ENCODE data around the gene WDFY3.
"Not testable (repeated sequence)": the region's sequence is repeated elsewhere in the genome, so short reads cannot be mapped to it uniquely, and the experiment has no call there.

WDFY3 gene

DNA sequence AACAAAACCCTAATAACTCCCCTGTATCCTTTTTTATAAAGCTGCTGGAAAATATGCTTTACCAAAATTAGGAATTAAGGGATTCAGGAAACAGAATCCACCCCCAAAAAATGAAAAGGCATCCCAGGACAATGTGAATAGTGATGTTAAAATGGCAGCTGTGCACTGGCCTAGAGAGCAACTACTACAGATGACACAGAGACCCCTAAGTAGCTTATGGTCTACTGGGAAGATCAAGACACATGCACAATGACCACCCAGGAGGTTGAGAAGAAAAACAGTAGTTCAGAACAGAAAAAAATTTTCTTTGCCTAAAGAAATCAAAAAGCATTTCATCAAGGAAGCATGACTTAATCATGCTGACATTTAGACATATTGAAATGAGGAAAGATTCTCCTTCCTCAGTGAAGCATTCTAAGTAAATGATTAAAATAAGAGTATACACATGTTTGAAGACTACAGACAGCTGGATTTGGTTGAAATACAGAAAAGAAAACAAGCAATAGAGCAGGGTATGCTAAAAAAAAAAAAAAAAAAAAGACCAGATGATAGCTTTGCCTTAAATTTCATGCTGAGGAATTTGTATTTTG, 117.3 kb downstream of the WDFY3 start:
- DNase-seq = no peak

DNA sequence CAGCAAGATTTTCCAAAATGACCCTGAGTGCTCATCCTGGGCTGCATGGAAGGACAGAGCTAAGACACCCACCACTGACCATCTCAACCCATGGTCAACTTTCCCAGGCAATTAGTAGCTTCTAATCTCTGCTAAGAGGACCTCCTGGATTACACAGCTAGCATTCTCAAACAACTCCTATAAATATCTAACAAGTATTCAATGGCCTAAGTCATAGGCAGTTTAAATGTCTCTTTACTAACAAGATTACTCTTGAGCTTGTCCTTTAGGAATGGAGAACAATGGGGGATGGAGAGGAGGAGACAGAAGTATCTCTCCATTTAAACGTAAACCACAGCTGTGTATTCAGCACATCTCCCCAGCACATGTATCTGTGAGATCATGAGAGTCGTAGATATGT, 118.1 kb downstream of the WDFY3 start:
- DNase-seq = no peak

DNA sequence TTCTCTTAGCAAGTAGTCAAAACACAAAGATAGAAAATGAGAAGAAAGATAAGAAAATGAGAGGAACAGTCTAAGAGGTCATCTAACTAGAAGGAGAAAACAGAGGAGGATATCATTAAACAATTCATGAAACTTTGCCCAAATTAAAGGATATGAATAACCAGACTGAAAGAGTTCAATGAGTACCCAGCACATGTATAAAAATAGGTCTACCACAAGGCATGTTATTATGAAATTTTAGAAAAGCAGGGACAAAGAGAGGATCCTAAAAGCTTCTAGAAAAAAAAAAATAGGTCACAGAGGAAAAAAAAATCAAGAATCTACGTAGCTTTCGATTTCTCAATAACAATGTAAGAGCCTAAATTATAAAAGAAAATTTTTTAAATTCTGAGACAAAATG, 118.5 kb downstream of the WDFY3 start:
- DNase-seq = no peak

DNA sequence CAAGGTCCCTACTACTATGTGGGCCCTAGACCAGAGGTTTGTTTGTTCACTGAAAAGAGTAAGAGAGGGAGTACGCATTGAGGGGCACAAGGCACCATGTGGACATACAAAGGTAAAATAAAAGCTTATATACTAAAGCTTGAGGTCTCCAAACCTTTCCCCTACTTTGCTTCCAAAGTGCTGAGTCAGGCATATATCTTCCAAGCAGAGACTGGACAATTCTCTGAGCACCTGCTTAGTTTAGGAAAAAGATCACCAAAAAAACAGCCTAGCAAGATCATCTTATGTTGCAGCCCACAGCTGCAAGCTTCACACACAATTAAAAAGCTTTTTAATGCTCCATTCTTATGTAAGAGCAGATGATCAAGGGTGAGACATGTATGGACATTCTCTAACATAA, 119.5 kb downstream of the WDFY3 start:
- DNase-seq = no peak

DNA sequence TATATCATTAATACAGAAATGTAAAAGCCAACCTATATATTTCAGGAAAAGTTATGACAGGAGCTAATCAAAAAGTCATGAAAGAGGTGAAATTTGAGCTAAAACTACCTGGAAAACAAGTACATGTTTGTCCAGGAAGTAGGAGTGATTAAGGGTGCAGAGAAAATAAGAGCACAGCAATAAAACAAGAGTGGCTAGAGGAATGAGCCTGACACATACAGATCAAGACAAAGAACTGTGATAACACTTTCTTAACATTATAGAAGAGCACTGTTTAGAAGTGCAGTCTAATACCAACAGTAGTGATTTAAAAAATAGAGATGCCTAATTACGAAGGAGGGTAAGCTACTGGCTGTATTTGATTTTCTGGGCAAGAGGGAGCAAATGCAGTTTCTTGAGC, 125.1 kb downstream of the WDFY3 start:
- no peak for DNase-seq

DNA sequence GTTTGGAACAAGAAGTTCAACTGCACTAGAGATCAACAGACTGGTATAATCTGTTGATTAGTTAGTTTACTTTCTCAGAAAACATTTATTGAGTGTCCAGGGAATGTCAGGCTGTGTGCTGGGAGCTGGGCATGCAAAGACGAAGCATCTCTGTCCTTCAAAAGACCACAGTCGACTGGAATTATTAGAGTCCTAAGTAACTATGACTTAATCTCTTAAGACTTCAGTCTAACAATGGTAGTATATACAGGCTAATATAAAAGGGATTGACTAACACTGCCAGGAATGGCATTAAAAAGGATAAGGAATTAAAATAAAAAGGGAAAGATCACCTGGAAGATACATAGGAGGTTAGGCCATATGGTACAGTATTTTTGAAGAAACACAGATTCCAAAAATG, 128.7 kb downstream of the WDFY3 start:
- DNase-seq = no peak

DNA sequence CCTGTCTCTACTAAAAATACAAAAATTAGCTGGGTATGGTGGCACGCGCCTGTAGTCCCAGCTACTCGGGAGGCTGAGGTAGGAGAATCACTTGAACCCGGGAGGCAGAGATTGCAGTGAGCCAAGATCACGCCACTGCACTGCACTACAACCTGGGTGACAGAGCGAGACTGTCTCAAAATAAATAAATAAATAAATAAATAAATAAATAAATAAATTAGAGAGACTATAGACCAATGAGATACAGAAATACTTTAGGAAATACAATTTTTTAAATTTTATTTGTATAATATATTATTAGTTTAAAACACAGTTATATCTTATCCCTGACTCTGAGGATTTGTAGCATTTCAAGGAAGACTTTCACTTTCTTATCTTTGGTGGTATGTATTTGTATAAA, 136.9 kb downstream of the WDFY3 start:
- DNase-seq = not testable (repeated sequence)

DNA sequence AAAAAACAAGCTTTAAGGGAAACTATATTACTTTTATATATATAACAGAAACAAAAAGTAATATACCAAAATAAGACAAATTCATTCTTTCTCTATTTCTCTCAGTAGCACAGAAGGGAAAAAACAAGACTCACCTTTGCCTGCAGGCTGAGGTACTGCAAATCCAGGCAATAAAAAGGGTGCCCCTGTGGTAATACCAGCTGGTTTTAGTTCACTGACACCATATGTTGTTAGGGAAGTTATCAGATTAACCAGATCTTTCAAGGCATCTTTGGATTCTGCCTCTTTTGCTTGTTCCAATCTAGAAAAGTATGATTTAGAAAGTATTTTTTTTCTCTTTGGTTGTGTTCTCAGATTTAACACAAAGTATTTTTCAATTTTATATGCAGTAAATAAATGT, 139.8 kb downstream of the WDFY3 start:
- DNase-seq = no peak

DNA sequence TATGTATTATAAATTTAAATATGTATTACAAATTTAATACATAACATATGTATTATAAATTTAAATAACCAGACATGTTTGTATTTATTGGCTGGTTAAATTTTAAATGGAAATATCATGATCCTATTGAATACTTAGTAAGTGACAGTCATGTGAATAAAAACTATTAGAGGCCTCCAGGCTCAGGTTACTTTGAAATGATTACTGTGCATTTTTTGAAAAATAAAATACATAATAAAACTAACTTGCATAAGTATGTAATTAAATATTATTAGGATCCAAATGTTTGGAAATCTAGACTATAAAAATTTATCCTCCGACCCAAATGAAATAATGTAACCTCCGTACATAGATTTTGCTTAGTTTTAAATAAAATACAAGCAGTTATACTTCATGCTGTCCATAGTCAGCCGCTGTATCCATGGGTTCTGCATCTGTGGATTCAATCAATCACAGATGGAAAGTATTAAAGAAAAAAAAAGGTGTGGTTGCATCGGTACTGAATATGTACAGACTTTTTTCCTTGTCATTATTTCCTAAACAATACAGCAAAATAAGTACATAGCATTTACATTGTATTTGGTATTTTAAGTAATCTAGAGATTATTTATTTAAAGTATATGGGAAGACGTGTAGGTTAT, 140.7 kb downstream of the WDFY3 start:
- DNase-seq = no peak

DNA sequence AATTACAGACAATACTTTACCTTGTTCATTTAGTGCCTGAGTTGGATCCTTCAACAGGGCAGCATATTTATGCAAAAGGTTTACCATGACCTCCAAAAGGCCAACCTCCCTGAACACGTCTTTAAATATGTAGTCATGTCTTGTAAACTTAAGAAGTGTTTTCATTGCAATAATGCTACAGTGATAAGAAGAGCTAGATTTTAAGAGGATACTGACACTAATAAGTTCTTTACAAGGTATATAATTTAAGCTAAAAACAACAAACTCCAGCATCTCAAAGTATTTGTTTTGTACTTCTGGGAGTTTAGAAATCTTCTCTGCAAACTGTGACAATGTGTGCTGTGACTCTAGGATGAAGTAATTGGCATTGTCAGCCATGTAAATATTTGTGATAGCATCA, 145.4 kb downstream of the WDFY3 start:
- no peak for DNase-seq

DNA sequence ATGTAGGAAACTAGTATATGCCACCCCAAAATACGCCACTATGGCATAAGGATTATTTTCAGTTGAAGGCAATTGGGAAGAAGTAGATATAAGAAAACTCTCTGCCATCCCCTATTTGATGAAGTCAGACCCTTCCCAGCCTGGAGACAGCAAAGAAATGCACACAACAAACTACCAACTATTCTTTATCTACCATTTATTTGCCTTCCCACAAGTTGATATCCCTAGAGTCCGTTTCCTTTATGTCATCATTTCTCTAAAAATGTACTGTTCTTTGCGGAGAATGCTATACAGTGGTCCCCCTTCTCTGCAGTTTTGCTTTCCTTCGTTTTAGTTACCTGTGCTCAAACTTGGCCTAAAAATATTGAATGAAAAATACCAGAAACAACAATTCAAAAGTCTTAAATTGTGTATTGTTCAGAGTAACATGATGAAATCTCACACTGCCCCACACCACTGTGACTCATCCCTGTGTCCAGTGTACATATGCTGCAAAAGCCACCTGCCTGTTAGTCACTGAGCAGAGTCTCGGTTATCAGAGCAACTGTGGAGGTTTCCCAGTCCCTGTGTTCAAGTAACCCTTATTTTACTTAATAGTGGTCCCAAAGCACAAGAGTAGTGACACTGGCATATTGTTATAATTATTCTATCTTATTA, 152.3 kb downstream of the WDFY3 start:
- no peak for DNase-seq

DNA sequence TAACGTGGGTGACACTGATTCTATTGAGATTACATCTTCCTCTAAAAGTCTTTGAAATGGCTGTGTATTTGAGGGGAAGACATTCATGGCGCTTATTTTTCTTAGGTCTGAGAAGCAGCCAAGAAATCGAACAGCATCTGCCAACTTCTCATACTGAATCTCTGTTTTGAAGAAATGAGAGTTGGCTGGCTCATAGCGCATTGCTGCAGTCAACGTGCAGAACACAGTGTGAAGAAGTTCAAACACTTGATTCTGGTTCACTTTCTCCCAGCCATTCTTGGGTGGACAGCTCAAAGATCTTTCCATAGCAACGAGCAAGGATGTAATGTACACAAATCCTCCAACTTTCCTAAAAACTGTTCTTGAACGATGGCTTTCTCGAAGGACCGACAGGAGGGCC, 156.5 kb downstream of the WDFY3 start:
- DNase-seq = no peak

DNA sequence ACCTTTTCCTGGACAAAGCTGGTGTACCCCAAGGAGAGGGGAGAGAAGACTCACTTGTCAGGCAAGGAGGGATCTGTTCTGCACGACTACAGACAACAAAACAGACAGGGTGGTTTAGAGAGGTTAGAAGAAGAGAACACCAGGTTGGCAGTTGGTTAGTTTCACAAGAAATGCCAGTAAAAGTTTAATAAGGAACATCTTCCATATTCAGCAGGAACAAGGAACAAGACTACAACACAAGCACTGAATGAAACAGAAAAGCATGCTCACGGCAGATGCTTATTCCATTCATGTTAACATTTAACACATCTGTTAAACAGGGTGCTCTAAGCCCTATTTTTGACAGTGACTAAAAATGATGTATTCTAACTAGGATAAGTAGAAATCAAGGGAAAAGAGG, 158.2 kb downstream of the WDFY3 start:
- no peak for DNase-seq

DNA sequence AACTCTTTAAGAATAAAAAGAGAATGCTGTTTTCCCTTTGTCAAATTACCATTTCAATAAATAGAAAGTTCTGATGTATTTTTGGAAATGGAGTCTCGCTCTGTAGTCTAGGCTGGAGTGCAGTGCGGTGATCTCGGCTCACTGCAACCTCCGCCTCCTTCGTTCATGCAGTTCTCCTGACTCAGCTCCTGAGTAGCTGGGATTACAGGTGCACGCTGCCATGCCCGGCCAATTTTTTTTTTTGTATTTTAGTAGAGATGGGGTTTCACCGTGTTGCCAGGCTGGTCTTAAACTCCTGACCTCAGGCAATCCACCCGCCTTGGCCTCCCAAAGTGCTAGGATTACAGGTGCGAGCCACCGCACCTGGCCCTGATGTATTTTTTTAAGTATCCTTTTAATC, 159.9 kb downstream of the WDFY3 start:
- not testable (repeated sequence) for DNase-seq

DNA sequence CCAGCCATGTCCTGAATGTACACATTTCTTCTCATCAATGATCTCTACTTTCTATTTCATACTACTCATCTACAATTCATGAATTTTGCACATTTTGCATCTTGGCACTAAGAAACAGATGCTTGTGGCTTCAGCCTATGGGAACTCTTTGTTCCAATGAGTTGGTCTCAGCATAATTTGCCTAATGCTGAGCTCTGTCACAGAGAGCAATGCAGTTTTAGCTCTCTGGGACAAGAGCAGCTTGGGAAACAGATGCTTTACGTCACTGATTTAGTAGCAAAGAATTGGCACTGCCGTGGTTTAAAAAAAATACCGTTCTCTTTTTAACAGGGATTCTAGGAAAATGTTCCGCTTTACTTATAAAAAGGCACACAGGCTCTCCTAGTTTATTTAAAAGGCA, 162.4 kb downstream of the WDFY3 start:
- DNase-seq = no peak

DNA sequence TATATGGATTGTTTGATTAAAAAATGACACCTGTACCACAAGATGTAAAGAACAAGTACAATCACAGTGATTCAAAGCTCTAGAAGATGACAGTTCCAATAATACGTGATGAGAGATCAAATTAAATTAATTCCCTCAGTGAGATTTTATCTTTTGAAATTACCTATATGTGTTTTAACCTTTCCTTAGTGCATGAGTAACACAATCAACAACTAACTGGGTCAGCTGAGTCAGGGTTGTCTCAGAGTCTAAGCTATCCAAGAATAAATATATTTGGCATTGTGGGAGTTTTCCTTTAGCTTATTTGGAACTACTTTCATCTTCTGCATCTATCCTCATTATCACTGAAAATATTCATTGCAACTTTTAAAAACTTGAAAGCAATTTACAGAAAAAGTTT, 162.8 kb downstream of the WDFY3 start:
- DNase-seq = no peak

DNA sequence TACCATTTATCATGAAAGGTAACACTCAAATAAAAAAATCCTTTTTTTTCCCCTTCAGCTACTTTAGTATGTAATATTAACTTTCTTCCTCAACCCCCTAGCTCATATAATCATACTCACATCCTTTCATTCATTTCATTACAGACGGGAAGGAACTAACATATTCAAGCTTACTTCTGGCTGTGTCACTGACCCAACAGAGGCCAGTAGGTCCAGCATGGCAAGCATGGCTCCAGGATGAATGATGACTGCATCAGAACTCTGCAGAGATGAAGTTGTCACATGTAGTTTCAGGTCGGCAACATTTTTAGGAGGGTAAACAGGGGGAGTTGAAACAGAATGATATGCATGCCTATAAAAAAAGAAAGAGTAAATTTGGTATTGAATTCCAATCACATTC, 163.4 kb downstream of the WDFY3 start:
- no peak for DNase-seq

DNA sequence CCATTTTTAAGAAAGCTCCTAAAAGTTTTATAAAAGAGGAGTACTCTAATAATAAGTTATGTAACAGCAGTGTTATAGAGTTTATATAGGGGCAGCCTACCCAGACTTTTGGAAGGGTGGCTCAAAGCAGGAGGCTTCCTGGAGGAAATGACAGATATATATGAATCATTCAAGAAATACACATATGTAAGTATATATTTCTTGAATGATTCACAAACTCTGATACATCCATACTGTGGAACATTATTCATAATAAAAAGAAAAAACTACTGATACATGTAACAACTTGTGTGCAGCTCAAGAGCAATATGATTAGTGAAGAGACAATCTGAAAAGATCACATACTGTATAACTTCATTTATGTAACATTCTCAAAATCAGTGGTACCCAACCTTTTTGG, 166.2 kb downstream of the WDFY3 start:
- DNase-seq = no peak

DNA sequence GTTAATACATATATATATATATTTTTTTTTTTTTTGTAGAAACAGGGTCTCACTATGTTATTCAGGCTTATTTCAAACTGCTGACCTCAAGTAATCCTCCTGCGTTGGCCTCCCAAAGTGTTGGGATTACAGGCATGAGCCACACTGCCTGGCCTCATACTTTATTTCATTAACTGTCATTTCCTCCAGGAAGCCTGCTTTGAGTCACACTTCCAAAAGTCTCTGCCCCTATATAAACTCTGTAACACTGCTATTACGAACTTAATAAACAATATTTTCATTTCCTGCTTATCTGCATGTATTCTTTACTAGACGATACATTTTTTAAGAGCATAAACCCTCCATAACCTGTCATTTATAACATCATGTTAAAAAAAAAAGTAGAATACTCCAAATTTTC, 167.2 kb downstream of the WDFY3 start:
- DNase-seq = no peak

DNA sequence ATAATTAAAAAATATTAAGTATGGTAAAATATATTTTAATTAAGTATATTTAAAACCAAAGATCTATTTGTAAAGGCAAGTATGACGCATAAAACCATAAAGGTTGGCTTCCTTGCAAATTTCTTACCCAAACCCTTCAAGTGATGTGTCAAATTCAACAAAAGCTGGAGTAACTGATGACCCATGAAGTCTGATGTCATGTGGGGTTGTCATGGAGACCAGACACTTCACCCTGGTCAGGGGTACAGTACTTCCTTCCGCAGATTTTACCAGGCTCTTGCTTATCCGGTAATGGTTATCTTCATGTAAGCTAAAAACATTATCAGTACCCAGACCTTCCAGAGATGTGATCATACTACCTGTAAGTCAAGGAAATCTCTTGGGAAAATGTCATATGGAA, 170.1 kb downstream of the WDFY3 start:
- no peak for DNase-seq

DNA sequence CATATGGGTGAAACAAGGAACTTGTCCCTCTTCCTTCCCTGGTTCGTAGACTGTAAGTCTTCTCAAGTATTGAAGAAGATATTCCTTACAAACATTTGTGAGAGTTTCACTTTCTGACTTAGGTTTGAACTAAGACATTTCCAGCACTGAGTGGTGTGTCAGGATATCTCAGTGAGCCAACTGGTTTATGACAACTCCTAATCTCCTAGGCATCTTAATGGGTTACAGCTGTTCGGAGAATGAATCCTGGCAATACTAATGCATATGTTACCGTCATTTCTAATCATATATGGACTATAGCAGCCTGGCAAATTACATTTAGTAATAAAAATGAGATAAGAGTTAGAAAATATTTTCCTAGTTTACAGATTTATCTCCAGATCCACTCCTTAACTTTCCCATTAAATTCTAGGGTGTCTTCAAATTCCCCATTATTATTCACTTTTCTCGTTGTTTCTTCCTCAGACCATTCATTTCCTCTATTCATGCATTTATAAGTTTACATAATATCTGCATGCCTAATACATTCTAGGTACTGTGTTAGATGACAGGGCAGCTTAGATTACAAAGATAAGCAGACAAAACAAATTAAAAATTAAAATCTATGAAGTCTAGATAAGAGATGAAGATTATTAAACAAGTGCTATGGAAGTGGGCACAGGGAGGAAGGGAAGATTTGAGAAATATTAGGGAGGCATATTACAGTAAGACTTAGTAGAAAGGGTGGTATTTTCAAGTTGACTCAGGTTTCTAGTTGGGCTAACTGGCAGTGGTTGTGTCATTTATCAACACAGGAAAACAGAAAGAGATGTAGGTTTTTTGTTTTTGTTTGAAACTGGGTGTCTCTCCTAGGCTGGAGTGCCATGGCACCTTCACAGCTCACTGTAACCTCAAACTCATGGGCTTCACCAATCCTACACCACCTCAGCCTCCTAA, 173.9 kb downstream of the WDFY3 start:
- DNase-seq = no peak

DNA sequence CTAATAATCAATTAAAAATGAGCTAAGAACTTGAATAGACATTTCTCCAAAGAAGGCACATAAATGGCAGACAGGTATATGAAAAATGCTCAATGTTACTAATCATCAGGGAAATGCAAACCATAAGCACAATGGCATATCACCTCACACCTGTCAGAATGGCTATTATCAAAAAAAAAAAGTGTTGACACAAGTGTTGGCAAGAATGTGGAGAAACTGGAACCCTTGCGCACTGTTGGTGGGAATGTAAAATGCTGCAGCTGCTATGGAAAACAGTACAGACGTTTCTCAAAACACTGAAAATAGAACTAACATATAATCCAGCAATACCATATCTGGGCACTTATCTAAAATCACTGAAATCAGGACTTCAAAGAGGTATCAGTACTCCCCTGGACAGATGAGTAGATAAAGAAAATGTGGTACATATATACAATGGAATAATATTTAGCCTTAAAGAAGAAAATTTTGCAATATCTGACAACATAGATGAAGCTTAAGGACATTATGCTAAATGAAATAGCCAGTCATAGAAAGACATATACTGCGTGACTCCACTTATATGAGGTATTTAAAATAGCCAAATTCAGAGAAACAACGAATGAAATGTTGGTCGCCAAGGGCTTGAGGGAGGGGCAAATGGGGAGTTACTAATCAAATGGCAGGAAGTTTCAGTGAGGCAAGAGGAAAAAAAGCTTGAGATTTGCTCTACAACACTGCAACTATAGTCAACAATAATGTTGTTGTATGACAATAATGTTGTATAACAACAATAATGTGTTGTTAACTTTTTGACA, 175.5 kb downstream of the WDFY3 start:
- DNase-seq = no peak

DNA sequence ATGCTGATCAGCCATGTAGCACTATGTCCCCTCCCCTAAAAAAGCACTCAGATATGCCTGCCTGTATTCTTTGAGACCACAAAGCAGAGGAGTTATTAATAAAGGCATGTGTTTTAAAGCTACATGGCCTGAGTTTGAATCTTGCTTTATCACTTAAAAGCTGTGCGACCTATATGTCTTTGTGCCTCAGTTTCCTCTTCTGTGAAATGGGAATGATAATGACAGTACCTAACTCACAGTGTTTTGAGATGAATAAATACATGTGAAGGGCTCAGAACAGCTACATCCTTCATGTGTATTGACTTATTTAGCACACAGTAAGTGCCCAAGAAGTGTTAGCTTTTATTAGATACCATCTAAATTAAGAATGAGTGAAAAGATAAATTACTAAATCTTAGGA, 180.0 kb downstream of the WDFY3 start:
- no peak for DNase-seq
